ENCODE data around the gene PSORS1C2. TPM values are rescaled to one million over a fixed set of nuclear protein-coding genes. Genes with fewer than 3 reads are reported as not detected.

PSORS1C2 gene
- total RNA-seq, 2 experiments from 2014 or later = not detected

GRCh38 chr6:31120151-31120915, 18.5 kb downstream of the PSORS1C2 start, which contains the start of gene CDSN:
TSS of gene CDSN (minus strand) at chr6:31120446. CDS start at chr6:31120419, 27 bp downstream.
- no peak within 1 kb of the TSS for H3K4me3 ChIP-seq (ENCODE audit: low read depth, low read length, poor library complexity, severe bottlenecking)
- H3K79me2 ChIP-seq (ENCODE audit: insufficient read depth, low read depth, low read length) = no peaks in the 10 kb centered on the region
- H3K27ac ChIP-seq (ENCODE audit: low read depth, low read length, poor library complexity, severe bottlenecking) = no peak within 1 kb of the TSS
- H3K4me1 ChIP-seq (ENCODE audit: insufficient read depth, low read length, poor library complexity, severe bottlenecking) = no peaks in the 10 kb centered on the region
- BruUV-seq (replicated peaks) = no TSS peak
- ChIA-PET CTCF (ENCODE audit: unreplicated experiment) (no interaction called here), POLR2A (no interaction called here)
- no peak within 1 kb of the TSS for H3K4me2 ChIP-seq (ENCODE audit: low read length)
- no peaks in the 10 kb centered on the region for H4K20me1 ChIP-seq (ENCODE audit: insufficient read depth, low read length)
- H3K9me2 ChIP-seq (ENCODE audit: insufficient read depth, low read length) = no peaks in the 10 kb centered on the region
- no peak for DNase-seq (ENCODE audit: low spot score)
- TF ChIP-seq EZH2phosphoT487 (IDR thresholded peaks at IDR 0.05; ENCODE audit: borderline replicate concordance, low read depth, low read length) = no peak
- TF ChIP-seq CTCF (conservative IDR thresholded peaks at IDR 0.05; ENCODE audit: low read length) = no peak
- H2AFZ ChIP-seq (ENCODE audit: low read length) = no peak within 1 kb of the TSS
- H3K36me3 ChIP-seq (ENCODE audit: insufficient read depth, low read length) = no peaks in the 10 kb centered on the region
- intact Hi-C loops (cut with micrococcal nuclease; ENCODE audit: unreplicated experiment) = no loop called here
- H3K9me3 ChIP-seq (ENCODE audit: low read length) = no peaks in the 10 kb centered on the region

- Histone ChIP-seq H3K27ac (ENCODE audit: low read depth, low read length, poor library complexity, severe bottlenecking) (no peak overlapping the region), H2AFZ (ENCODE audit: low read length) (no peak overlapping the region), H3K9me2 (ENCODE audit: insufficient read depth, low read length) (no peaks in the 10 kb centered on the region), H3K4me1 (ENCODE audit: insufficient read depth, low read length, poor library complexity, severe bottlenecking) (no peaks in the 10 kb centered on the region), H3K4me3 (ENCODE audit: low read depth, low read length, poor library complexity, severe bottlenecking) (no peak overlapping the region), H3K9me3 (ENCODE audit: low read length) (no peaks in the 10 kb centered on the region), H4K20me1 (ENCODE audit: insufficient read depth, low read length) (no peaks in the 10 kb centered on the region), H3K4me2 (ENCODE audit: low read length) (no peak overlapping the region), H3K79me2 (ENCODE audit: insufficient read depth, low read depth, low read length) (no peaks in the 10 kb centered on the region), H3K36me3 (ENCODE audit: insufficient read depth, low read length) (no peaks in the 10 kb centered on the region)
- no peak for DNase-seq (ENCODE audit: low spot score)
- ChIA-PET CTCF (ENCODE audit: unreplicated experiment) (no interaction called here), POLR2A (no interaction called here)
- BruUV-seq (replicated peaks) = no TSS peak
- intact Hi-C loops (cut with micrococcal nuclease; ENCODE audit: unreplicated experiment) = no loop called here
- TF ChIP-seq EZH2phosphoT487 (IDR thresholded peaks at IDR 0.05; ENCODE audit: borderline replicate concordance, low read depth, low read length) (no peak), CTCF (conservative IDR thresholded peaks at IDR 0.05; ENCODE audit: low read length) (no peak)
Observed at GRCh38 chr6:31118178-31118577, 20.7 kb downstream of the PSORS1C2 start.

GRCh38 chr6:31116661-31117385, 22.0 kb downstream of the PSORS1C2 start:
- no TSS peak for BruUV-seq (replicated peaks)
- no peaks in the 10 kb centered on the region for H4K20me1 ChIP-seq (ENCODE audit: insufficient read depth, low read length)
- no peak overlapping the region for H3K27ac ChIP-seq (ENCODE audit: low read depth, low read length, poor library complexity, severe bottlenecking)
- intact Hi-C loops (cut with micrococcal nuclease; ENCODE audit: unreplicated experiment) = no loop called here
- TF ChIP-seq EZH2phosphoT487 (IDR thresholded peaks at IDR 0.05; ENCODE audit: borderline replicate concordance, low read depth, low read length) (no peak), CTCF (conservative IDR thresholded peaks at IDR 0.05; ENCODE audit: low read length) (no peak)
- no peak overlapping the region for H3K4me2 ChIP-seq (ENCODE audit: low read length)
- no peaks in the 10 kb centered on the region for H3K9me2 ChIP-seq (ENCODE audit: insufficient read depth, low read length)
- no peaks in the 10 kb centered on the region for H3K4me1 ChIP-seq (ENCODE audit: insufficient read depth, low read length, poor library complexity, severe bottlenecking)
- H3K36me3 ChIP-seq (ENCODE audit: insufficient read depth, low read length) = no peaks in the 10 kb centered on the region
- POLR2A ChIA-PET = no interaction called here
- DNase-seq (ENCODE audit: low spot score) = no peak
- CTCF ChIA-PET (ENCODE audit: unreplicated experiment) = no interaction called here
- H2AFZ ChIP-seq (ENCODE audit: low read length) = no peak overlapping the region
- no peaks in the 10 kb centered on the region for H3K79me2 ChIP-seq (ENCODE audit: insufficient read depth, low read depth, low read length)
- no peaks in the 10 kb centered on the region for H3K9me3 ChIP-seq (ENCODE audit: low read length)
- no peak overlapping the region for H3K4me3 ChIP-seq (ENCODE audit: low read depth, low read length, poor library complexity, severe bottlenecking)

Data from OCI-LY7 (cell line).